Neural cell (in vitro differentiated cells): ENCODE measurements around the gene ARIH1. TPM values are rescaled to one million over a fixed set of nuclear protein-coding genes. Genes with fewer than 3 reads are reported as not detected.

Experiments used
- H2AFZ ChIP-seq: fragments of 200-600, 300-800 bp; sonication (generic), shearing (Covaris generic); 2 replicates; pipeline ENCODE4 v1.6.0; 2014; ENCODE audit warnings: low read depth, mild to moderate bottlenecking, antibody characterized with exemption, low read length, moderate library complexity
- H3F3A ChIP-seq: fragments of 200-600 bp; shearing (Covaris generic); 2 replicates; pipeline ENCODE4 v1.6.1; 2016; ENCODE audit warnings: mild to moderate bottlenecking, moderate library complexity, mixed read lengths, antibody characterized with exemption, low read length; ENCODE audit not compliant: insufficient read depth, poor library complexity, severe bottlenecking
- H3K27ac ChIP-seq: fragments of 200-600, 300-800 bp; sonication (generic), shearing (Covaris generic); 2 replicates; pipeline ENCODE4 v1.5.1; 2014; ENCODE audit warnings: mild to moderate bottlenecking, low read length, moderate library complexity
- H3K27me3 ChIP-seq: fragments of 300-800, 200-600 bp; sonication (generic), shearing (Covaris generic); 2 replicates; pipeline ENCODE4 v1.6.0; 2014; ENCODE audit warnings: mild to moderate bottlenecking, low read depth, low read length, moderate library complexity; ENCODE audit not compliant: insufficient read depth
- H3K36me3 ChIP-seq: fragments of 300-800, 200-600 bp; sonication (generic), shearing (Covaris generic); 2 replicates; pipeline ENCODE4 v1.5.1; 2014; ENCODE audit warnings: mild to moderate bottlenecking, antibody characterized with exemption, low read length, moderate library complexity; ENCODE audit not compliant: insufficient read depth
- H3K4me2 ChIP-seq: fragments of 300-800, 200-600 bp; sonication (generic), shearing (Covaris generic); 2 replicates; pipeline ENCODE4 v1.6.0; 2014; ENCODE audit warnings: mild to moderate bottlenecking, low read length
- H3K4me3 ChIP-seq: fragments of 300-800, 200-600 bp; sonication (generic), shearing (Covaris generic); 2 replicates; pipeline ENCODE4 v1.5.1; 2014; ENCODE audit warnings: mild to moderate bottlenecking, low read length, moderate library complexity
- H3K79me2 ChIP-seq: fragments of 200-600 bp; shearing (Covaris generic); replicated peaks from 2 replicates; pipeline ENCODE4 v1.6.0; 2014; ENCODE audit warnings: mild to moderate bottlenecking, low read length, moderate library complexity; ENCODE audit not compliant: insufficient read depth
- H3K9ac ChIP-seq: fragments of 300-800, 200-600 bp; sonication (generic), shearing (Covaris generic); 2 replicates; pipeline ENCODE4 v1.6.1; 2016; ENCODE audit warnings: mild to moderate bottlenecking, low read length, mixed read lengths
- H3K9me2 ChIP-seq: fragments of 200-600 bp; shearing (Covaris generic); 2 replicates; pipeline ENCODE4 v1.6.1; 2016; ENCODE audit warnings: mild to moderate bottlenecking, low read length, mixed read lengths; ENCODE audit not compliant: insufficient read depth
- H3K9me3 ChIP-seq: fragments of 200-600, 300-800 bp; sonication (generic), shearing (Covaris generic); 2 replicates; pipeline ENCODE4 v1.6.1; 2016; ENCODE audit warnings: mild to moderate bottlenecking, mixed run types, low read length, moderate library complexity, mixed read lengths
- H4K20me1 ChIP-seq: fragments of 200-600 bp; shearing (Covaris generic); 2 replicates; pipeline ENCODE4 v1.6.1; 2016; ENCODE audit warnings: mild to moderate bottlenecking, mixed run types; ENCODE audit not compliant: insufficient read depth
- CTCF ChIP-seq: fragments of 450-650 bp; IDR thresholded peaks from 2 replicates; pipeline ENCODE4 v1.5.1; 2014; ENCODE audit warnings: antibody characterized with exemption, mild to moderate bottlenecking, moderate library complexity; ENCODE audit not compliant: poor library complexity, severe bottlenecking
- EP300 ChIP-seq: fragments of 450-650 bp; conservative IDR thresholded peaks from 2 replicates; pipeline ENCODE4 v1.6.1; 2014; ENCODE audit warnings: antibody characterized with exemption, mild to moderate bottlenecking, moderate library complexity; ENCODE audit not compliant: poor library complexity, severe bottlenecking
- EZH2 ChIP-seq: fragments of 200-600, 300-800 bp; shearing (Covaris generic), sonication (generic); IDR thresholded peaks from 2 replicates; pipeline ENCODE4 v1.6.1; 2014; ENCODE audit warnings: antibody characterized with exemption, low read length, borderline replicate concordance, mild to moderate bottlenecking; ENCODE audit not compliant: insufficient read depth, poor library complexity, severe bottlenecking
- MXI1 ChIP-seq: fragments of 450-650 bp; conservative IDR thresholded peaks from 2 replicates; pipeline ENCODE4 v1.6.1; 2014; ENCODE audit warnings: antibody characterized with exemption, mild to moderate bottlenecking; ENCODE audit not compliant: poor library complexity, severe bottlenecking
- POLR2AphosphoS5 ChIP-seq: IDR thresholded peaks from 2 replicates; pipeline ENCODE4 v1.6.1; 2012
- RAD21 ChIP-seq: fragments of 450-650 bp; conservative IDR thresholded peaks from 2 replicates; pipeline ENCODE4 v1.6.1; 2014; ENCODE audit warnings: antibody characterized with exemption, mild to moderate bottlenecking, moderate library complexity
- REST ChIP-seq: IDR thresholded peaks from 2 replicates; pipeline ENCODE4 v1.6.1; 2012; ENCODE audit warnings: borderline replicate concordance
- SMC3 ChIP-seq: fragments of 450-650 bp; conservative IDR thresholded peaks from 2 replicates; pipeline ENCODE4 v1.6.1; 2014; ENCODE audit warnings: antibody characterized with exemption, mild to moderate bottlenecking, moderate library complexity; ENCODE audit not compliant: poor library complexity
- TAF1 ChIP-seq: IDR thresholded peaks from 2 replicates; pipeline ENCODE4 v1.6.1; 2012; ENCODE audit warnings: low read depth
- polyA plus RNA-seq: library from polyadenylated mRNA; depleted of rRNA; stranded (reverse); fragments of >200 nt; gene quantifications from 2 replicates; pipeline ENCODE4 v1.2.3, GENCODE V29; 2014

The ARIH1 gene
- polyA plus RNA-seq, 1 donor from 2014 or later, result 72.1 TPM

GRCh38 chr15:72495007-72495406 is 20.9 kb downstream of the ARIH1 start:
- peaks cover 48% of the 10 kb centered on the region for H4K20me1 ChIP-seq

GRCh38 chr15:72496783-72497182 is 22.7 kb downstream of the ARIH1 start:
- Histone ChIP-seq H3K9me3 (no peaks in the 10 kb centered on the region), H3F3A (no peaks in the 10 kb centered on the region), H3K36me3 (peaks cover 7% of the 10 kb centered on the region), H3K79me2 (peaks cover 97% of the 10 kb centered on the region), H3K4me3 (no peak overlapping the region), H4K20me1 (peaks cover 35% of the 10 kb centered on the region), H3K9me2 (no peaks in the 10 kb centered on the region), H3K4me2 (no peak overlapping the region), H3K9ac (no peak overlapping the region), H3K27me3 (no peaks in the 10 kb centered on the region), H3K27ac (no peak overlapping the region), H2AFZ (no peak overlapping the region)
- TF ChIP-seq EP300, result no peak
- no peak for TF ChIP-seq TAF1
- TF ChIP-seq CTCF, result no peak
- TF ChIP-seq RAD21, result no peak
- TF ChIP-seq REST, result no peak

More at GRCh38 chr15:72495007-72495406, 20.9 kb downstream of the ARIH1 start:
- no peaks in the 10 kb centered on the region for H3F3A ChIP-seq
- H2AFZ ChIP-seq, result no peak overlapping the region
- no peak overlapping the region for H3K27ac ChIP-seq
- no peak overlapping the region for H3K9ac ChIP-seq
- H3K27me3 ChIP-seq, result no peaks in the 10 kb centered on the region
- no peaks in the 10 kb centered on the region for H3K36me3 ChIP-seq
- H3K4me3 ChIP-seq, result no peak overlapping the region
- no peak overlapping the region for H3K4me2 ChIP-seq
- no peaks in the 10 kb centered on the region for H3K9me3 ChIP-seq
- no peaks in the 10 kb centered on the region for H3K9me2 ChIP-seq
- H3K79me2 ChIP-seq, result peaks cover 97% of the 10 kb centered on the region
- no peak for TF ChIP-seq RAD21
- no peak for TF ChIP-seq CTCF
- TF ChIP-seq EP300, result no peak
- no peak for TF ChIP-seq EZH2
- no peak for TF ChIP-seq REST
- no peak for TF ChIP-seq MXI1
- no peak for TF ChIP-seq POLR2AphosphoS5
- no peak for TF ChIP-seq SMC3
- TF ChIP-seq TAF1, result no peak
